ENCODE measurements around the gene TECTA. TPM values are rescaled to one million over a fixed set of nuclear protein-coding genes. Genes with fewer than 3 reads are reported as not detected.

Gene TECTA
- total and polyA plus RNA-seq, 2 of the 8 experiments (the other 6 are each of a cell fraction or from before 2014, with no cell fraction given) = 0.59 to 1.0 TPM

DNA sequence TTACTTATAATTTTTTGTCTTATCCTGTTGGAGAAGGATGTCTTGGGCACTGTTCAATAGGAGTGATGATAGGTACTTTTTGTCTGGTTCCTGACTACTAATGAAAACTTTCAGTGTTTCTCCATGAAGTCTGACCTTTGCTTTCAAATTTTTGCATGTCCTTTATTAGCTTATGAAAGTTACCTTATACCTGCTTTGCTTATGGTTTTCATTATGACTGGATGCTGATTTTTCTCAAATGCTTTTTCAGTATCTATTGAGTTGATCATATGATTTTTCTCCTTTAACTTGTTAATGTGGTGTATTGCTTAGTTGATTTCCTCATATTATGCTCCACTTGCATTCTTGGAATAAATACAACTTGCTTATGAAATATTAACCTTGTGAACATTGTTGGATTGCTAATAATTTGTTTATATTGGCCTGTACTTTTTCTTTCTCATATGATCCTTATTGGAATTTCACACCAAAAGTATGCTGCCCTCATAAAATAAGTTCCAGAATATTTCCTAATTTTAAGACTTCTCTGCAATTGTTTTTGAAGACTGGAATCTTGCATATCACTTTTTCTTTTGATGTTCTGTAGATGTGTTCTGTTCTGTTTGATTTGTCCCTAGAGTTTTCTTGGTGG, 106.6 kb downstream of the TECTA start (continued):
- TF ChIP-seq, protein P1, sequence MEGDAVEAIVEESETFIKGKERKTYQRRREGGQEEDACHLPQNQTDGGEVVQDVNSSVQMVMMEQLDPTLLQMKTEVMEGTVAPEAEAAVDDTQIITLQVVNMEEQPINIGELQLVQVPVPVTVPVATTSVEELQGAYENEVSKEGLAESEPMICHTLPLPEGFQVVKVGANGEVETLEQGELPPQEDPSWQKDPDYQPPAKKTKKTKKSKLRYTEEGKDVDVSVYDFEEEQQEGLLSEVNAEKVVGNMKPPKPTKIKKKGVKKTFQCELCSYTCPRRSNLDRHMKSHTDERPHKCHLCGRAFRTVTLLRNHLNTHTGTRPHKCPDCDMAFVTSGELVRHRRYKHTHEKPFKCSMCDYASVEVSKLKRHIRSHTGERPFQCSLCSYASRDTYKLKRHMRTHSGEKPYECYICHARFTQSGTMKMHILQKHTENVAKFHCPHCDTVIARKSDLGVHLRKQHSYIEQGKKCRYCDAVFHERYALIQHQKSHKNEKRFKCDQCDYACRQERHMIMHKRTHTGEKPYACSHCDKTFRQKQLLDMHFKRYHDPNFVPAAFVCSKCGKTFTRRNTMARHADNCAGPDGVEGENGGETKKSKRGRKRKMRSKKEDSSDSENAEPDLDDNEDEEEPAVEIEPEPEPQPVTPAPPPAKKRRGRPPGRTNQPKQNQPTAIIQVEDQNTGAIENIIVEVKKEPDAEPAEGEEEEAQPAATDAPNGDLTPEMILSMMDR (IDR thresholded peaks at IDR 0.05; ENCODE audit: control extremely low read depth in 1 of 3, insufficient read depth in 1 of 3, low read depth in 1 of 3, low read length in 3 of 3) = no peak

All from H1 (cell line).